ENCODE results near the gene NODAL. TPM values are rescaled to one million over a fixed set of nuclear protein-coding genes. Genes with fewer than 3 reads are reported as not detected.

NODAL gene
- total RNA-seq, 1 experiment from 2014 or later, result not detected

GRCh38 chr10:70396140-70396539 lies 45.3 kb downstream of the NODAL start:
- no peak for DNase-seq (ENCODE audit: extremely low read depth, low read depth)

DNA sequence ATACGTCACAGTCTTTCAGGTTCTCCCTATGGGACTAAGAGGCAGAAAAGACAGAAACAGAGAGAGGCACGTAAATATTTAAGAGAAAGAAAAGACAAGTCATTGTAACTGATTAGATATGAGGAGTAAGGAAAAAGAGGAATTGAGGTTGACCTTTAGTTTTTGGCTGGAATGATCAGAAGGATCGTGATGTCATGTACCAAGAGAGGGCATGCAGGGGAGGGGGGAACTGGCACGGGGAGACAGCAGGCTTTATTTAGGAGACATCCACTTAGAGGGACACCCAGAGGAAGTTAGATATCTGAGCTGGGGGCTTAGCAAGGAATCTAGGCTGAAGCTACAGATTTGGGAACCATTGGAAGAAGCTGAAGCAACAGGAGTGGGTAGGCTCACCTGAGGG lies 49.8 kb downstream of the NODAL start:
- DNase-seq (ENCODE audit: extremely low read depth, low read depth), result no peak

Other genes with a start within 250 kb of the NODAL start
- gene PPA1, start 208.3 kb downstream of the NODAL start, total RNA-seq (2014; rRNA removed; shearing (Covaris generic)), result 389 and 397 TPM in 2 replicates
- gene NPFFR1, start 157.7 kb downstream of the NODAL start, total RNA-seq (2014; rRNA removed; shearing (Covaris generic)), result not detected in 2 replicates
- gene LRRC20, start 59.1 kb downstream of the NODAL start, total RNA-seq (2014; rRNA removed; shearing (Covaris generic)), result 8.2 and 11.0 TPM in 2 replicates
- 22.6 and 24.4 TPM in 2 replicates for gene EIF4EBP2, start 37.5 kb downstream of the NODAL start, total RNA-seq (2014; rRNA removed; shearing (Covaris generic))
- 6.2 and 6.6 TPM in 2 replicates for gene PALD1, start 37.1 kb upstream of the NODAL start, total RNA-seq (2014; rRNA removed; shearing (Covaris generic))
- not detected in 2 replicates for gene PRF1, start 161.1 kb upstream of the NODAL start, total RNA-seq (2014; rRNA removed; shearing (Covaris generic))
- 0.02 TPM in 1 of 2 replicates, not detected in the other for gene ADAMTS14, start 230.8 kb upstream of the NODAL start, total RNA-seq (2014; rRNA removed; shearing (Covaris generic))